H1 (cell line): Measurements from ENCODE around the gene FKRP. TPM values are rescaled to one million over a fixed set of nuclear protein-coding genes. Genes with fewer than 3 reads are reported as not detected.
A peak's percentile ranks its signal among the peaks of the same experiment; 100 is the strongest.

Source experiments
- EP300 ChIP-seq, 2 experiments: IDR thresholded peaks; 1 replicate in 1 of 2; 2 replicates in 1 of 2; pipeline ENCODE4 v1.6.1; 2011 to 2012; ENCODE audit warnings: low read depth in 2 of 2, low read length in 2 of 2, mild to moderate bottlenecking in 2 of 2, borderline replicate concordance in 1 of 2, inconsistent platforms in 1 of 2, moderate library complexity in 1 of 2
- FOSL1 ChIP-seq: IDR thresholded peaks from 2 replicates; pipeline ENCODE4 v1.6.1; 2011; ENCODE audit warnings: mild to moderate bottlenecking, low read depth, low read length, moderate library complexity; ENCODE audit not compliant: insufficient read depth
- HDAC2 ChIP-seq, 2 experiments: fragments of 300-600 bp in 1 of 2; sonication (generic) in 1 of 2; IDR thresholded peaks; 2 replicates each; pipeline ENCODE4 v1.6.1; 2011 to 2012; ENCODE audit warnings: low read depth in 2 of 2, low read length in 2 of 2, mild to moderate bottlenecking in 2 of 2, moderate library complexity in 2 of 2, borderline replicate concordance in 1 of 2, inconsistent platforms in 1 of 2
- SIN3A ChIP-seq, 2 experiments: IDR thresholded peaks in 1 of 2; conservative IDR thresholded peaks in 1 of 2; 2 replicates each; pipeline ENCODE4 v1.6.1; 2011 to 2012; ENCODE audit warnings: low read length in 2 of 2, improper control_type of control experiment in 1 of 2, low read depth in 1 of 2, mild to moderate bottlenecking in 1 of 2
- TEAD4 ChIP-seq: IDR thresholded peaks from 2 replicates; pipeline ENCODE4 v1.6.1; 2012; ENCODE audit warnings: low read depth, low read length, inconsistent platforms, mixed read lengths
- YY1 ChIP-seq: IDR thresholded peaks from 2 replicates; pipeline ENCODE4 v1.6.1; 2011; ENCODE audit warnings: low read depth, mild to moderate bottlenecking, low read length
- polyA plus RNA-seq, 7 experiments: library from polyadenylated mRNA; depleted of rRNA in 3 of 7; stranded (reverse) in 5 of 7; unstranded in 2 of 7; fragments of >200 nt in 5 of 7; fragments of 200-250 nt in 2 of 7; gene quantifications; 1 replicate in 5 of 7; 2 replicates in 1 of 7; 4 replicates in 1 of 7; pipeline versions ENCODE4 v1.2.1 to v1.2.3, GENCODE V29; 2011 to 2013; ENCODE audit warnings: missing spikeins in 2 of 7, mixed read lengths in 2 of 7
- total RNA-seq: library from RNA; stranded (reverse); fragmentation: NEBNext Ultra II Directional; extraction: Animal tissue kit (Norgen Biotek cat#: 25700); gene quantifications from 2 replicates; pipeline ENCODE4 v1.2.1, GENCODE V29; 2021
- TF ChIP-seq, protein P1 (sequence below): IDR thresholded peaks from 2 replicates; pipeline ENCODE4 v1.6.1; 2012; ENCODE audit warnings: low read length, inconsistent platforms
- TF ChIP-seq, protein P2 (sequence below), 3 experiments: IDR thresholded peaks; 1 replicate in 2 of 3; 2 replicates in 1 of 3; pipeline versions ENCODE4 v1.5.1 to v1.6.1; 2011; ENCODE audit warnings: low read length in 3 of 3, mild to moderate bottlenecking in 3 of 3, inconsistent platforms in 2 of 3, low read depth in 1 of 3, moderate library complexity in 1 of 3; ENCODE audit not compliant: insufficient read depth in 1 of 3; ENCODE audit errors: control extremely low read depth in 1 of 3
- TF ChIP-seq, protein P3 (sequence below): IDR thresholded peaks from 2 replicates; pipeline ENCODE4 v1.6.1; 2012; ENCODE audit warnings: inconsistent platforms

The FKRP gene
- total and polyA plus RNA-seq, 2 of the 8 experiments (the other 6 are each of a cell fraction or from before 2014, with no cell fraction given), result 17.1 to 24.4 TPM

DNA sequence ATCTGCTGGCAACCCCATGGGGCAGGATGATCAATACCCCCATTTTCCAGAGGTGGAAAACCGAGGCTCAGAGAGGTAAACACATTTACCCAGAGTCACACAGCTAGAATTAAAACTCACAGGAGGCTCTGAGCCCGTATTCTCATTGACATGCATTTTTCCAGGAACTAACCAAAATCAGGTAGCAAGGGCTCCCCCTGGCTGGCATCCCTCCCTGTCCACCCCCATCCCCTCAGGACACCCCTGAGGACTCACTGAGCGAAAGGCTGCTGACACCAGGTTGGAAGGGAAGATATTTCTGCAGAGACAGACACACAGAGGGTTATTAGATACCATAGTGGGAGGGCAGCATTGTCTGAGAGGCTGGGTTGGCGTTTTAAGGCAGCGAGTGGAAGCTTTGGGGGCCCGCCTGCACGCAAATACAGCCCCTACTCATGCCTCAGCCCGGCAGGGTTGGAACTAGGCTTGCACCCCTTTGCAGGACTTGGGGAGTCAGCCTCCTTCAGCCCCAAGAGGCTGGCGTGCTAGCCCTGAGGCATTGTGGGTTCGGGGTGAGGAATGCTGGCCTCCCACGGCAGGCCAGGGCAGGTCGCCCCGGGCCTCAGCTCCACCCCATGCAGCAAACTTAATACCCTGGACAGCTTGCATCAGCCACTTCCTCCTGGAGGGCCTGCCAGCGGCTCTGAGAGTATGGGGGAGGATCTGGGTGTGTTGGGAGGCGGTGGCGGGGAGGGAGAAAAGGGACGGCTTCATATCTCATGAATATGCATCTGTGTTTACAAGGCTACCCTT, 38.6 kb downstream of the FKRP start (continued):
- TF ChIP-seq, protein P1, sequence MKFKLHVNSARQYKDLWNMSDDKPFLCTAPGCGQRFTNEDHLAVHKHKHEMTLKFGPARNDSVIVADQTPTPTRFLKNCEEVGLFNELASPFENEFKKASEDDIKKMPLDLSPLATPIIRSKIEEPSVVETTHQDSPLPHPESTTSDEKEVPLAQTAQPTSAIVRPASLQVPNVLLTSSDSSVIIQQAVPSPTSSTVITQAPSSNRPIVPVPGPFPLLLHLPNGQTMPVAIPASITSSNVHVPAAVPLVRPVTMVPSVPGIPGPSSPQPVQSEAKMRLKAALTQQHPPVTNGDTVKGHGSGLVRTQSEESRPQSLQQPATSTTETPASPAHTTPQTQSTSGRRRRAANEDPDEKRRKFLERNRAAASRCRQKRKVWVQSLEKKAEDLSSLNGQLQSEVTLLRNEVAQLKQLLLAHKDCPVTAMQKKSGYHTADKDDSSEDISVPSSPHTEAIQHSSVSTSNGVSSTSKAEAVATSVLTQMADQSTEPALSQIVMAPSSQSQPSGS, result 0 out of 2 replicates have a peak, but pooled peaks have one; percentile 10
- TF ChIP-seq EP300 (IDR thresholded peaks at IDR 0.05; ENCODE audit: borderline replicate concordance in 1 of 2, low read depth in 2 of 2, low read length in 2 of 2) (no peak), HDAC2 (IDR thresholded peaks at IDR 0.05; ENCODE audit: borderline replicate concordance in 1 of 2, low read depth in 2 of 2, low read length in 2 of 2) (peak in 1 of 2 experiments; percentile 59; a peak in 1 of 4 replicates), YY1 (no peak), FOSL1 (no peak), SIN3A (conservative IDR thresholded peaks at IDR 0.05 in 1 of 2, IDR thresholded peaks at IDR 0.05 in 1 of 2; ENCODE audit: low read depth in 1 of 2, low read length in 2 of 2) (peak in 1 of 2 experiments; percentile 46; a peak in 1 of 4 replicates), TEAD4 (peak; percentile 27)
- TF ChIP-seq, protein P2, sequence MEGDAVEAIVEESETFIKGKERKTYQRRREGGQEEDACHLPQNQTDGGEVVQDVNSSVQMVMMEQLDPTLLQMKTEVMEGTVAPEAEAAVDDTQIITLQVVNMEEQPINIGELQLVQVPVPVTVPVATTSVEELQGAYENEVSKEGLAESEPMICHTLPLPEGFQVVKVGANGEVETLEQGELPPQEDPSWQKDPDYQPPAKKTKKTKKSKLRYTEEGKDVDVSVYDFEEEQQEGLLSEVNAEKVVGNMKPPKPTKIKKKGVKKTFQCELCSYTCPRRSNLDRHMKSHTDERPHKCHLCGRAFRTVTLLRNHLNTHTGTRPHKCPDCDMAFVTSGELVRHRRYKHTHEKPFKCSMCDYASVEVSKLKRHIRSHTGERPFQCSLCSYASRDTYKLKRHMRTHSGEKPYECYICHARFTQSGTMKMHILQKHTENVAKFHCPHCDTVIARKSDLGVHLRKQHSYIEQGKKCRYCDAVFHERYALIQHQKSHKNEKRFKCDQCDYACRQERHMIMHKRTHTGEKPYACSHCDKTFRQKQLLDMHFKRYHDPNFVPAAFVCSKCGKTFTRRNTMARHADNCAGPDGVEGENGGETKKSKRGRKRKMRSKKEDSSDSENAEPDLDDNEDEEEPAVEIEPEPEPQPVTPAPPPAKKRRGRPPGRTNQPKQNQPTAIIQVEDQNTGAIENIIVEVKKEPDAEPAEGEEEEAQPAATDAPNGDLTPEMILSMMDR (IDR thresholded peaks at IDR 0.05; ENCODE audit: control extremely low read depth in 1 of 3, insufficient read depth in 1 of 3, low read depth in 1 of 3, low read length in 3 of 3), result peak; percentile 40 to 64 (median 63); a peak in 3 of 4 replicates
- TF ChIP-seq, protein P3, sequence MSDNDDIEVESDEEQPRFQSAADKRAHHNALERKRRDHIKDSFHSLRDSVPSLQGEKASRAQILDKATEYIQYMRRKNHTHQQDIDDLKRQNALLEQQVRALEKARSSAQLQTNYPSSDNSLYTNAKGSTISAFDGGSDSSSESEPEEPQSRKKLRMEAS, result peak; percentile 44; the same call in 1 of the 2 replicates
